Prostate gland (tissue), 2 donors: ENCODE measurements around the gene GLIPR2.

Experiments used
- POLR2A ChIP-seq: fragments of 450-650 bp; IDR thresholded peaks from one replicate; pipeline ENCODE4 v1.6.1; 2016; ENCODE audit warnings: antibody characterized with exemption, mild to moderate bottlenecking
- POLR2AphosphoS5 ChIP-seq: sonication (generic); formaldehyde crosslinking; IDR thresholded peaks from one replicate; pipeline ENCODE4 v1.6.1; 2017; ENCODE audit warnings: antibody characterized with exemption
- TF ChIP-seq, protein P1 (sequence below), 4 experiments: fragments of 200-600 bp in 2 of 4; fragments of 450-650 bp in 2 of 4; sonication (generic) in 2 of 4; IDR thresholded peaks; 1 replicate in 3 of 4; 2 replicates in 1 of 4; pipeline ENCODE4 v1.5.1; 2016 to 2019; ENCODE audit warnings: antibody characterized with exemption in 4 of 4, mild to moderate bottlenecking in 2 of 4, moderate library complexity in 2 of 4

DNA sequence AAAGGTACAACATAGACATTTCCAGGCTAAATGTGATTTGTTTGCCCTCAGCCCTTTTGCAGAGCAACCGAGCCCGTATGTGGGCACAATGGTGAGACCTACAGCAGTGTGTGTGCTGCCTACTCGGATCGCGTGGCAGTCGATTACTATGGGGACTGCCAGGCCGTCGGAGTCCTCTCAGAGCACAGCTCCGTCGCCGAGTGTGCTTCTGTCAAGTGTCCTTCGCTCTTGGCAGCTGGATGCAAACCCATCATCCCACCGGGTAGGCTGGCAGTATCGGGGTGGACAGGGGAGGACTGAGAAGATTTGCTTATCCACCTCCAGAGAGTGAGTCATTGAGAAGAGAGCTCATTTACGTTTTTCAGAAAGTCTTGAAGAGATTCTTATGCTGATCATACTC is 17.8 kb upstream of the GLIPR2 start:
- TF ChIP-seq, protein P1, sequence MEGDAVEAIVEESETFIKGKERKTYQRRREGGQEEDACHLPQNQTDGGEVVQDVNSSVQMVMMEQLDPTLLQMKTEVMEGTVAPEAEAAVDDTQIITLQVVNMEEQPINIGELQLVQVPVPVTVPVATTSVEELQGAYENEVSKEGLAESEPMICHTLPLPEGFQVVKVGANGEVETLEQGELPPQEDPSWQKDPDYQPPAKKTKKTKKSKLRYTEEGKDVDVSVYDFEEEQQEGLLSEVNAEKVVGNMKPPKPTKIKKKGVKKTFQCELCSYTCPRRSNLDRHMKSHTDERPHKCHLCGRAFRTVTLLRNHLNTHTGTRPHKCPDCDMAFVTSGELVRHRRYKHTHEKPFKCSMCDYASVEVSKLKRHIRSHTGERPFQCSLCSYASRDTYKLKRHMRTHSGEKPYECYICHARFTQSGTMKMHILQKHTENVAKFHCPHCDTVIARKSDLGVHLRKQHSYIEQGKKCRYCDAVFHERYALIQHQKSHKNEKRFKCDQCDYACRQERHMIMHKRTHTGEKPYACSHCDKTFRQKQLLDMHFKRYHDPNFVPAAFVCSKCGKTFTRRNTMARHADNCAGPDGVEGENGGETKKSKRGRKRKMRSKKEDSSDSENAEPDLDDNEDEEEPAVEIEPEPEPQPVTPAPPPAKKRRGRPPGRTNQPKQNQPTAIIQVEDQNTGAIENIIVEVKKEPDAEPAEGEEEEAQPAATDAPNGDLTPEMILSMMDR (IDR thresholded peaks at IDR 0.05): no peak
- no peak for TF ChIP-seq POLR2AphosphoS5
- no peak for TF ChIP-seq POLR2A
